Forelimb muscle (tissue), 1 donor: Measurements from ENCODE around the gene LKAAEAR1. TPM values are rescaled to one million over a fixed set of nuclear protein-coding genes. Genes with fewer than 3 reads are reported as not detected.

Experiments
- DNase-seq: peaks from one replicate; pipeline ENCODE4 v3.0.0-alpha.2; 2013; ENCODE audit warnings: low read depth
- polyA plus RNA-seq: library from polyadenylated mRNA; unstranded; fragments of 120-200 nt; gene quantifications from one replicate; pipeline ENCODE4 v1.2.1, GENCODE V29; 2013; ENCODE audit not compliant: insufficient read length

Gene LKAAEAR1
- polyA plus RNA-seq, 1 donor = 0.18 TPM

GRCh38 chr20:64079273-64080012, 4.8 kb downstream of the LKAAEAR1 start, which contains the start of gene RGS19:
Gene RGS19, minus strand, starts transcription at chr20:64079518. Its CDS starts 2,632 bp downstream, at chr20:64076886.
- DNase-seq = peak; percentile 38

- no peak for DNase-seq
Observed at GRCh38 chr20:64078934-64079272, 5.3 kb downstream of the LKAAEAR1 start.

- no peak for DNase-seq
Observed at GRCh38 chr20:64077876-64078551, 6.2 kb downstream of the LKAAEAR1 start.

GRCh38 chr20:64077541-64077875, 6.7 kb downstream of the LKAAEAR1 start:
- no peak for DNase-seq

- no peak for DNase-seq
Observed at GRCh38 chr20:64077094-64077493, 7.1 kb downstream of the LKAAEAR1 start.

GRCh38 chr20:64076061-64076997, 7.9 kb downstream of the LKAAEAR1 start:
- DNase-seq = no peak

GRCh38 chr20:64075556-64075955, 8.6 kb downstream of the LKAAEAR1 start:
- DNase-seq = no peak

- no peak for DNase-seq
Observed at GRCh38 chr20:64074963-64075362, 9.2 kb downstream of the LKAAEAR1 start.

GRCh38 chr20:64074184-64074789, 9.9 kb downstream of the LKAAEAR1 start:
- DNase-seq = no peak

GRCh38 chr20:64073476-64074183, 10.6 kb downstream of the LKAAEAR1 start:
- DNase-seq = no peak

- DNase-seq = no peak
Observed at GRCh38 chr20:64072498-64073063, 11.6 kb downstream of the LKAAEAR1 start.

GRCh38 chr20:64071341-64072332, 12.6 kb downstream of the LKAAEAR1 start:
- DNase-seq = no peak

- no peak for DNase-seq
Observed at GRCh38 chr20:64070244-64070993, 13.8 kb downstream of the LKAAEAR1 start.

GRCh38 chr20:64069614-64070243, 14.5 kb downstream of the LKAAEAR1 start:
- no peak for DNase-seq

GRCh38 chr20:64069209-64069613, 15.0 kb downstream of the LKAAEAR1 start:
- DNase-seq = no peak

GRCh38 chr20:64068386-64069208, 15.6 kb downstream of the LKAAEAR1 start:
- no peak for DNase-seq

- no peak for DNase-seq
Observed at GRCh38 chr20:64067733-64068307, 16.4 kb downstream of the LKAAEAR1 start.
